Measurements from ENCODE around the gene LYRM9.

GRCh38 chr17:27921599-27921998, 28.4 kb upstream of the LYRM9 start:
- TF ChIP-seq CTCF (IDR thresholded peaks at IDR 0.05 in 8 of 11, conservative IDR thresholded peaks at IDR 0.05 in 3 of 11) = no peak
- TF ChIP-seq POLR2AphosphoS5 (IDR thresholded peaks at IDR 0.05) = no peak
